Fibroblast of pulmonary artery (primary cell): ENCODE results near the gene ORC2.
"Not testable (repeated sequence)": the region's sequence is repeated elsewhere in the genome, so short reads cannot be mapped to it uniquely, and the experiment has no call there.

Experiments
- DNase-seq: peaks from one replicate; pipeline ENCODE4 v3.0.0-alpha.2; 2010; ENCODE audit warnings: low read depth
- H3K4me3 ChIP-seq: replicated peaks from 2 replicates; pipeline ENCODE4 v1.5.1; 2011; ENCODE audit warnings: low read depth, mild to moderate bottlenecking, control low read depth, low read length, moderate library complexity
- CTCF ChIP-seq: IDR thresholded peaks from 2 replicates; pipeline ENCODE4 v1.5.1; 2011; ENCODE audit warnings: mild to moderate bottlenecking, control low read depth, low read length, inconsistent platforms; ENCODE audit errors: missing control alignments

The ORC2 gene

GRCh38 chr2:200985799-200986198 is 22.3 kb upstream of the ORC2 start:
- H3K4me3 ChIP-seq, result no peak overlapping the region
- no peak for TF ChIP-seq CTCF
- peak; percentile 51 for DNase-seq

- H3K4me3 ChIP-seq, result no peak overlapping the region
- no peak for TF ChIP-seq CTCF
- no peak for DNase-seq
These were observed 13.2 kb upstream of the ORC2 start for GRCh38 chr2:200976710-200977109.

GRCh38 chr2:200975672-200976071 is 12.2 kb upstream of the ORC2 start:
- DNase-seq, result no peak
- H3K4me3 ChIP-seq, result no peak overlapping the region
- no peak for TF ChIP-seq CTCF

- not testable (repeated sequence) for H3K4me3 ChIP-seq, DNase-seq
These were observed 6.6 kb upstream of the ORC2 start for GRCh38 chr2:200970057-200970456.

- no peak for TF ChIP-seq CTCF
- no peak overlapping the region for H3K4me3 ChIP-seq
- no peak for DNase-seq
These were observed 5.3 kb upstream of the ORC2 start for GRCh38 chr2:200968735-200969134.

- peak; percentile 11 for DNase-seq
- no peak for TF ChIP-seq CTCF
- no peak overlapping the region for H3K4me3 ChIP-seq
These were observed 4.7 kb upstream of the ORC2 start for GRCh38 chr2:200968162-200968561.

GRCh38 chr2:200966770-200967169 is 3.3 kb upstream of the ORC2 start:
- H3K4me3 ChIP-seq, result no peak overlapping the region
- DNase-seq, result peak; percentile 89
- no peak for TF ChIP-seq CTCF

GRCh38 chr2:200964498-200964897 is 1.0 kb upstream of the ORC2 start:
- H3K4me3 ChIP-seq, result peak overlapping the region; percentile 95
- TF ChIP-seq CTCF, result no peak
- no peak for DNase-seq

GRCh38 chr2:200963918-200964252 is 425 bp upstream of the ORC2 start:
- DNase-seq, result not testable (repeated sequence)
- H3K4me3 ChIP-seq, result peak overlapping the region; percentile 95
